Prostate gland (tissue), 2 donors: Measurements from ENCODE around the gene ZCCHC14.

ENCODE experiments used
- POLR2A ChIP-seq: fragments of 450-650 bp; IDR thresholded peaks from one replicate; pipeline ENCODE4 v1.6.1; 2016; ENCODE audit warnings: antibody characterized with exemption, mild to moderate bottlenecking
- TF ChIP-seq, protein P1 (sequence below), 4 experiments: fragments of 200-600 bp in 2 of 4; fragments of 450-650 bp in 2 of 4; sonication (generic) in 2 of 4; IDR thresholded peaks; 1 replicate in 3 of 4; 2 replicates in 1 of 4; pipeline ENCODE4 v1.5.1; 2016 to 2019; ENCODE audit warnings: antibody characterized with exemption in 4 of 4, mild to moderate bottlenecking in 2 of 4, moderate library complexity in 2 of 4

DNA sequence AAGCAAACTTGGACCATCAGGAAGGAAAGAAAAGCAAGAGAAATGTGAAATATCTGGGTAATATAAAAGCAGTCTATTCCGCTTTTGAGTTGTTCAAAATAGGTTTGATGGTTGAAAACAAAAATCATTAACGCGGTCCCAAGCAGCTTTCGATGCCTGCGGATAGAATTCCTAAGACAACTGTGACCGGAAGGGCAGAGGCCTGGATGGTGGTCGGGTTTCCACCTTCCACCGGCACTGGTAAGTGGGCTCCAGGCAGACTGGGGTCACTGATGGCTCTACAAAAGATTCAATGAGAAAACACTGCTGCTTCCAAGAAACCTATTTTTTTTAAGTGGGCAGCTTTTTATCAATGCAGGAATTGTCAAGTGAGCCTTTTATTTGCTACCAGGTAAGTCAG lies 49.8 kb downstream of the ZCCHC14 start:
- TF ChIP-seq, protein P1, sequence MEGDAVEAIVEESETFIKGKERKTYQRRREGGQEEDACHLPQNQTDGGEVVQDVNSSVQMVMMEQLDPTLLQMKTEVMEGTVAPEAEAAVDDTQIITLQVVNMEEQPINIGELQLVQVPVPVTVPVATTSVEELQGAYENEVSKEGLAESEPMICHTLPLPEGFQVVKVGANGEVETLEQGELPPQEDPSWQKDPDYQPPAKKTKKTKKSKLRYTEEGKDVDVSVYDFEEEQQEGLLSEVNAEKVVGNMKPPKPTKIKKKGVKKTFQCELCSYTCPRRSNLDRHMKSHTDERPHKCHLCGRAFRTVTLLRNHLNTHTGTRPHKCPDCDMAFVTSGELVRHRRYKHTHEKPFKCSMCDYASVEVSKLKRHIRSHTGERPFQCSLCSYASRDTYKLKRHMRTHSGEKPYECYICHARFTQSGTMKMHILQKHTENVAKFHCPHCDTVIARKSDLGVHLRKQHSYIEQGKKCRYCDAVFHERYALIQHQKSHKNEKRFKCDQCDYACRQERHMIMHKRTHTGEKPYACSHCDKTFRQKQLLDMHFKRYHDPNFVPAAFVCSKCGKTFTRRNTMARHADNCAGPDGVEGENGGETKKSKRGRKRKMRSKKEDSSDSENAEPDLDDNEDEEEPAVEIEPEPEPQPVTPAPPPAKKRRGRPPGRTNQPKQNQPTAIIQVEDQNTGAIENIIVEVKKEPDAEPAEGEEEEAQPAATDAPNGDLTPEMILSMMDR (IDR thresholded peaks at IDR 0.05) = no peak
- no peak for TF ChIP-seq POLR2A
